ENCODE data around the gene MOCS2. TPM values are rescaled to one million over a fixed set of nuclear protein-coding genes. Genes with fewer than 3 reads are reported as not detected.

MOCS2 gene
- total RNA-seq, 1 donor from 2014 or later: 33.0 TPM

GRCh38 chr5:53066088-53066487 is 43.5 kb downstream of the MOCS2 start:
- ATAC-seq (no peak), DNase-seq (no peak)
- Histone ChIP-seq H3K4me1 (no peaks in the 10 kb centered on the region), H3K27me3 (no peaks in the 10 kb centered on the region), H3K4me3 (no peak overlapping the region), H3K36me3 (peaks cover 22% of the 10 kb centered on the region), H3K9me3 (no peaks in the 10 kb centered on the region), H3K27ac (no peak overlapping the region)
- TF ChIP-seq CTCF (IDR thresholded peaks at IDR 0.05): no peak
- intact Hi-C loops (cut with DNase I): no loop called here

DNA sequence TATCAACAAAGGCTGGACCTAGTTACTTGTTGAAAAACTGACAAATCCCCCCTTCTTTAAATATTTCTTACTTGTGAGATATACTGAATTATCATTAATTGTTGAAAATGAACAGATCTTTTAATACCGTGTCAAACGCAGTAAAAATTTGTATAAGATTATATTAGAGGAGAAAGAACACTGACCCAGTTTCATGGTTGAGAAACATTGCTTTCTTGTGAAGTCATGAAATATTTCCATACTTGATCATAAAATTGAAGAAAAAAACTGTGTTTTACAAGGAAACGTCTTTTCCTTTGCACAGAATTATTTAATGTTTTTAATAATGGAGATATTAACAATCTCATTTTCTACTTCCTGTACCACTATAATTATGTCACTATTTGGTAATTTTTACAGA is 45.8 kb downstream of the MOCS2 start:
- H3K27me3 ChIP-seq: no peaks in the 10 kb centered on the region
- peaks cover 22% of the 10 kb centered on the region for H3K36me3 ChIP-seq
- DNase-seq (no peak), ATAC-seq (no peak)
- intact Hi-C loops (cut with DNase I): no loop called here
- H3K4me3 ChIP-seq: no peak overlapping the region
- H3K9me3 ChIP-seq: no peaks in the 10 kb centered on the region
- no peak for TF ChIP-seq CTCF (IDR thresholded peaks at IDR 0.05)
- H3K27ac ChIP-seq: no peak overlapping the region
- H3K4me1 ChIP-seq: no peaks in the 10 kb centered on the region

- no peak for ATAC-seq
- intact Hi-C loops (cut with DNase I): no loop called here
- no peak for DNase-seq
- Histone ChIP-seq H3K27ac (no peak overlapping the region), H3K9me3 (no peaks in the 10 kb centered on the region), H3K36me3 (peaks cover 25% of the 10 kb centered on the region), H3K27me3 (no peaks in the 10 kb centered on the region), H3K4me3 (no peak overlapping the region), H3K4me1 (no peaks in the 10 kb centered on the region)
- TF ChIP-seq CTCF (IDR thresholded peaks at IDR 0.05): no peak
Observed at GRCh38 chr5:53063176-53063575, 46.4 kb downstream of the MOCS2 start.

GRCh38 chr5:53059281-53059680 is 50.3 kb downstream of the MOCS2 start:
- no peaks in the 10 kb centered on the region for H3K9me3 ChIP-seq
- no peaks in the 10 kb centered on the region for H3K27me3 ChIP-seq
- intact Hi-C loops (cut with DNase I): no loop called here
- H3K27ac ChIP-seq: no peak overlapping the region
- ATAC-seq: no peak
- no peak for DNase-seq
- no peak for TF ChIP-seq CTCF (IDR thresholded peaks at IDR 0.05)
- no peaks in the 10 kb centered on the region for H3K4me1 ChIP-seq
- no peak overlapping the region for H3K4me3 ChIP-seq
- H3K36me3 ChIP-seq: peaks cover 23% of the 10 kb centered on the region

GRCh38 chr5:53055365-53055764 is 54.2 kb downstream of the MOCS2 start:
- H3K9me3 ChIP-seq: no peaks in the 10 kb centered on the region
- intact Hi-C loops (cut with DNase I): no loop called here
- H3K36me3 ChIP-seq: peaks cover 9% of the 10 kb centered on the region
- H3K4me1 ChIP-seq: no peaks in the 10 kb centered on the region
- H3K27me3 ChIP-seq: no peaks in the 10 kb centered on the region
- no peak for TF ChIP-seq CTCF (IDR thresholded peaks at IDR 0.05)
- ATAC-seq: no peak
- no peak overlapping the region for H3K27ac ChIP-seq
- no peak overlapping the region for H3K4me3 ChIP-seq
- no peak for DNase-seq

DNA sequence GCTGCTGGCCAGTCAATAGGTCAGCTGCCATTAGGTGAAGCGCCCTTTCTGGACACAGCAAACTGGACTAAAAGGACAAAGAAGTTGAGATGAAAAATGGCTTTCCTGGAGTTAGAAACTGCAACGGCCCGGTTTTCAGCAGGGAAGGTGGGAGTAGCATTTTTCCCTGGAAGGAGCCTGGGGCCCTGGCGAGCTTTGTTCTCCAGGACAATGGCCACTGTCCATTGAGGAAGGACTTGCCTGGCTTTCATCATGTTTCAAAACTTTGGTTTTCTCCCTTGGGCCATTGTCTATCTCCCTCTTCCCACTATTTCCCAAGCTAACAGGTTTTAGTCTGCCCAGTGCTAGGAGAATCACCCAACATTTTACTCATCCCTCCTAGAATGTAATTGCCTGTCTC is 56.2 kb downstream of the MOCS2 start:
- no peak for ATAC-seq
- DNase-seq: no peak
- H3K4me1 ChIP-seq: no peaks in the 10 kb centered on the region
- intact Hi-C loops (cut with DNase I): no loop called here
- H3K36me3 ChIP-seq: peaks cover 5% of the 10 kb centered on the region
- no peak overlapping the region for H3K4me3 ChIP-seq
- no peaks in the 10 kb centered on the region for H3K27me3 ChIP-seq
- TF ChIP-seq CTCF (IDR thresholded peaks at IDR 0.05): no peak
- no peak overlapping the region for H3K27ac ChIP-seq
- no peaks in the 10 kb centered on the region for H3K9me3 ChIP-seq

All from upper lobe of right lung (tissue), 1 donor.